T-helper 9 cell (primary cell): ENCODE results near the gene ZNF83.
"Not testable (repeated sequence)": the region's sequence is repeated elsewhere in the genome, so short reads cannot be mapped to it uniquely, and the experiment has no call there.

Experiments used
- DNase-seq: peaks from one replicate; pipeline ENCODE4 v3.0.0-alpha.2; 2020
- total RNA-seq, 2 donors: gene quantifications; one replicate each; lab custom pipeline; 2026; lab: John Stamatoyannopoulos, UW

ZNF83 gene
- 45.8 to 116 reads per million in 2 donors for total RNA-seq

- DNase-seq: peak; percentile 99
These were observed at the start of gene ZNF83 for GRCh38 chr19:52637718-52638585. Gene ZNF83, minus strand, starts transcription at chr19:52638355.

DNA sequence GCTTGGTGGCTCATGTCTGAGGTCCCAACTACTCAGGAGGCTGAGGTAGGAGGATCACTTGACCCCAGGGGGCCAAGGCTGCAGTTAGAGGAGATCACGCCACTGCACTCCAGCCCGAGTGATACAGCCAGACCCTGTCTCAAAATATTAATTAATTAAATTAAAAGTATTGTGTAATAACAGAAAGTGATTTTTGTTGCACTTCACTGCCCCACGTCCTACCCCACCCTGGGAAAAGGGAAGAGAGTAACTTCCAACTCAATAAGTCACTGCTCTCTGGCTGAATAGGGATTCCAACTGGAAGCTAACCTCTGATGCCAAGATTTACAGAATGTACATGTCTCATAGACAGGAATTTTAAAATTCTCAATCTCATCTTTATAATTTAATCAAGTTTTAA is 49.5 kb upstream of the ZNF83 start:
- no peak for DNase-seq

DNA sequence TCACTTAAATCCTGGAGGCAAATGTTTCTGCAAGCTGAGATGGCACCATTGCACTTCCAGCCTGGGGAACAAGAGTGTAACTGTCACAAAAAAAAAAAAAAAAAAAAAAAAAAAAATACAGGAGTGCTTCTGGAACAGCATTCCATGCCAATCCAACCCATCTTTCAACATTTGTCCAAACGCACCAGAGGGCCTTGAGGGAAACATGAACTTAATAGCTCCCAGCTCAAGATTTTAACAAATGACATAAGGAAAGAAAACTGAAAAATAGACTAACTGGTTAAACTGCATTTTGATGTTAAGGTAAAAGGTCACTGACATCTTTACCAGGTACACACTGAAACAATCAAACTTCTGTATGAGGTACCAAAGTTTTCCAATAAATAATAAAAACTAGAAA is 47.7 kb upstream of the ZNF83 start:
- no peak for DNase-seq

DNA sequence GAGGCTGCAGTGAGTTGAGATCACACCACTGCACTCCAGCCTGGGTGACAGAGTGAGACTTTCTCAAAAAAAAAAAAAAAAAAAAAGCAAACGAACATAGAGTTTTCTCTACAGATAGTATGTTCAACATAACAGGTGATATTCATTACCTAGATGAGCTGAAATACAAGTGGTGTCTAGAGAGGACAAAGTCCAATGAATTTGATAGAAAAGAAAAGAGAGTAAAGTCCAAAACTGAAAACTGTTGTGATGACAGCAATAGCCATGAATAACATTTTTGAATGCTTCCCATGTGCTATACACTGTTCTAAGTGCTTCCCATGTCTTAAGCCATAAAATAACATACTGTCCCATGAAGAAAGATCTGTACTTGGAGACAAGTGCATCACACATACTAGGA is 43.1 kb upstream of the ZNF83 start:
- not testable (repeated sequence) for DNase-seq

DNA sequence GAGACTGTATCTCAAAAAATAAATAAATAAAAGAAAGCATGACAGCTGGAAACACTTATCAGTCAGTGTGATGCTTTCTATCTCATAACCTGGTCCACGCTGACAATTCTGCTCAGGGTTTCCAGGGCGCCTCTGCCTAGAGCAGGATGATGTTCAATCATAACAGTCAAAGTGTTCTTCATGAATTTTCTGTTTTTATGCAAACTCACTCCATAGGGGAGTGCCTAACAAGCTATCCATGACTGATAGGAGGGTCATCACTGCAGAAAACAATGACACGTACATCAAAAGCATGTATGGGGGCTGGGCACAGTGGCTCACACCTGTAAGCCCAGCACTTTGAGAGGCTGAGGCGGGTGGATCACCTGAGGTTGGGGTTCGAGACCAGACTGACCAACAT is 41.4 kb upstream of the ZNF83 start:
- DNase-seq: no peak

- not testable (repeated sequence) for DNase-seq
These were observed 37.1 kb upstream of the ZNF83 start for GRCh38 chr19:52675239-52675638.

DNA sequence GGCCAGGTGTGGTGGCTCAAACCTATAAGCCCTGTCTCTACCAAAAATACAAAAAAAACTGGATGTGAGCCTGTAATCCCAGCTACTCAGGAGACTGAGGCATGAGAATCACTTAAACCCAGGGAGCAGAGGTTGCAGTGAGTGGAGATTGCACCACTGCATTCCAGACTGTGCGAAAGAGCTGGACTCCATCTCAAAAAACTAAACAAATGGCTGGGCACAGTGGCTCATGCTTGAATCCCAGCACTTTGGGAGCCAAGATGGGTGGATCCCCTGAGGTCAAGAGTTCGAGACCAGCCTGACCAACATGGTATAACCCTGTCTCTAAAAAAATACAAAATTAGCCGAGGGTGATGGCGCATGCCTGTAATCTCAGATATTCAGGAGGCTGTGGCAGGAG is 34.9 kb upstream of the ZNF83 start:
- DNase-seq: no peak

DNA sequence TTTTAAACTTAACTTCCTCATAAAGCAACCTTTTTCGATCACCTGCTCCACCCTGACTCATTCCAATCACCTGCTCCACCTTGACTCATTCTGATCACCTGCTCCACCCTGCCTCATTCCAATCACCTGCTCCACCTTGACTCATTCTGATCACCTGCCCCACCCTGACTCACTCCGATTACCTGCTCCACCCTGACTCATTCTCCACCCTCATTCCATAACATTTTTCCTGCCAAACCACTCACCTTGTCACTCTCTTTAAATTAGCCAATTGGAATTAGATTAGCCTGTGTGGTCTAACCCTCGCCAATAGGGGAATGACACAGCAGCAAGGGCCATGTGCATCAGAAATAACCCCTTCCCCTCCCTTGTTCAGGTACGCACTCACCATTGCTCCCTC is 31.9 kb upstream of the ZNF83 start:
- no peak for DNase-seq

- DNase-seq: no peak
These were observed 31.4 kb upstream of the ZNF83 start for GRCh38 chr19:52669586-52669985.

DNA sequence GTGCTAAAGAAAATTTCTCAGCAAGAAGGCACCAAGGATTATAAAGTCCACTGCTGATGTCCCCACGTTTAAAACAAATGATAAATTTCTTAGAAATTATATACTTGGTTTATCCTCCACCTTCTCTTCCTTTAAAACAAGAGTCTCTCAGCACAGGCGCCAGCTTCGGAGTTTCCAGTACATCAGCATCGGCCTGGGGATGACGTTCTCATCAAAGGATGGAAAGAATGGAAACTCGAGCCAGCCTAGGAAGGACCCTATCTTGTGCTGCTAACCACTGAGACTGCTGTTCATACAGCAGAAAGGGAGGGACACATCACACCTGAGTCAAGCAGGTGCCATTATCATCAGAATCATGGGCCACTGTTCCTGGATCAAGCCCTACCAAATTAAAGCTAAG is 29.8 kb upstream of the ZNF83 start:
- DNase-seq: no peak

GRCh38 chr19:52666506-52666905 is 28.4 kb upstream of the ZNF83 start:
- DNase-seq: no peak

- no peak for DNase-seq
These were observed 27.4 kb upstream of the ZNF83 start for GRCh38 chr19:52665529-52665928.

DNA sequence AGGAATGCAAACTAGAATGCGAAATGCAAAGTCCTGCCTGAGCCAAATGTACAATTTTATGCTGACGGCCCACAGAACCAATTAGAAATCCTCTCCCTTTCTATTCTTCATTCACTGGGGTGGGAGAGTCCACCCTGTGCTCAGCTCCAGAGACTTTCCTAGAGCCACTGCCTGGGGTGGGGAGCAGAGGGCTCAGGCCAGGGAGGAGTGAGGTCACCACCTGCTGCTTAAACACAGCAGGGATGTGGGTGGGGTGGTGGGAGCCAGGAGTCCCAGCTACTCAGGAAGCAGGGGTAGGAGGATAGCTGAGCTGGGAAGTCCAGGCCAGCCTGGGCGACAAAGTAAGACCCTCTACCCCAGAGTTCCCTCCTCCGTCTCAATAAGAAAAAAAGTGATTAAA is 26.9 kb upstream of the ZNF83 start:
- DNase-seq: no peak

- DNase-seq: no peak
These were observed 26.3 kb upstream of the ZNF83 start for GRCh38 chr19:52664461-52664860.

- no peak for DNase-seq
These were observed 24.5 kb upstream of the ZNF83 start for GRCh38 chr19:52662631-52663030.

DNA sequence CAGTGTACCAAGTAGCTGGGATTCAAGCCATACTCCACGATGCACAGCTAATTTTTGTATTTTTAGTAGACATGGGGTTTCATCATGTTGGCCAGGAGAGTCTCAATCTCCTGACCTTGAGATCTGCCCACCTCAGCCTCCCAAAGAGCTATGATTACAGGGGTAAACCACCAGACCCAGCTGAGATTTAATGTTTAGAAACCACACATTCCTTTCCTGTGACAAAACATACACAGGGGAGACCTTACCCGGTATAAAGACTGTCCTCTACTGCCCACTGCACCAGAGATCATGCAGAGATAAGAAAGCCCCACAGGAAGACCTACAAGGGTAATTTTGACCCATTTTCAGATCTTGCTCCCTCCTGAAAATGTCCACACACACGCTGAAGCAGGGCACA is 22.8 kb upstream of the ZNF83 start:
- no peak for DNase-seq

- no peak for DNase-seq
These were observed 20.9 kb upstream of the ZNF83 start for GRCh38 chr19:52659013-52659412.

DNA sequence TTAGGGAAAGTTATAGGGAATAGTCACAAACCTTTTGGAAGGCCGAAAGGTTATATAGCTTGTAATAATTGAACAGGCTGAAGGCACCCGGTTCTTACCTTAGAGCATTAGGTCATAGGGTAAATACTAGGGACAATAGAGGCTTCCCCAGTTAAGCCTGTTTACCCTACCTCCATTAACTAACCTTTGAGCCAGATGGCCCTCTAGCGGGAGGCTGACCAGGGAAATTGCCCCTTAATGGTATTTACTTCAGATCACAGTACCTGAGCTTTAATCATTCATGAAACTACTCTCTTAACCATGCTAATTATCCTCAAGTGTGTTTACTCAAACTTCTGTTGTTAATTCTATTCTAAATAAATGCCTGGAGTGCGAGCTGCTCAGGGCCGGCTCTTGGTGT is 20.4 kb upstream of the ZNF83 start:
- DNase-seq: no peak

- DNase-seq: no peak
These were observed 15.0 kb upstream of the ZNF83 start for GRCh38 chr19:52653161-52653560.

GRCh38 chr19:52651956-52652355 is 13.8 kb upstream of the ZNF83 start:
- no peak for DNase-seq

DNA sequence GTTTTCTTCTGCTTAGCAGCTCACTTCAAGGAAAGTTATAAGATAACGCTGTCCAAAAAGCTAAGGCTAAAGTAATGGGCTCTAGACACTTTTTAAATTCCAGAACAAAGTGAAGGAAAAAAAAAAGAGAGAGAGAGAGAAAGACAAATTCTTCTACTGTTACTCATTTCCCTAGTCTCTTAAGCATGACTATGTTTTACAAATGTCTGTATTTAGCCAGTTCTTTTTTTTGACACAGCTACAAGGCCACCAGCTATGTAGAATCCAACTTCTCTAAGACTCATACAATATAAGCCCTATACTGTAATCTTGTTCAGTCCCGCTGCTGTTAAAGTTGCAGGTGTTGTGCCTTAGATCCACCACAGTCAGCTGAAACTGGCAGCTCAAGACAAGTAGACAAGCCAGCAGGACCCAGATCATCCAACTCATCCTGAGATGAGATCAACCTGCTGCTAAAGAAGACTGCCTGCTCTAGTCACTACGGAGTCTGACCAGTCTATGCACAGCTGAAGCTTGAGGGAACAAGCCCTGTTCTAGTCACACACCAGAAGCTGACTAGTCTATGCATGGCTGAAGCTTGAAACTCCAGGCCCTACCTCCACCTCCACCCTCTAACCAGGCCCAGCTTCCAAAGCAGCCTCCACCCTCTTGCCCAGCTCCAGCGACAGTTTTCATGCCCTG is 10.3 kb upstream of the ZNF83 start:
- DNase-seq: no peak

GRCh38 chr19:52646571-52647217 is 8.5 kb upstream of the ZNF83 start:
- no peak for DNase-seq

GRCh38 chr19:52640916-52641315 is 2.8 kb upstream of the ZNF83 start:
- DNase-seq: no peak

GRCh38 chr19:52639996-52640395 is 1.8 kb upstream of the ZNF83 start:
- no peak for DNase-seq
